ENCODE data around the gene GSG1.

GSG1 gene

GRCh38 chr12:13093191-13093847 is 10.1 kb downstream of the GSG1 start:
- no peaks in the 10 kb centered on the region for H3K36me3 ChIP-seq (ENCODE audit: insufficient read depth, low read length)
- no peak overlapping the region for H3K4me2 ChIP-seq (ENCODE audit: insufficient read depth, low read length)
- H3K4me1 ChIP-seq (ENCODE audit: insufficient read depth, low read length) = no peaks in the 10 kb centered on the region
- H3K4me3 ChIP-seq (ENCODE audit: low read depth in 1 of 2, low read length in 2 of 2) = no peak overlapping the region
- no peak for DNase-seq
- no peaks in the 10 kb centered on the region for H3K79me2 ChIP-seq (ENCODE audit: insufficient read depth, low read length)
- H3K27ac ChIP-seq (ENCODE audit: low read length) = no peak overlapping the region
- H2AFZ ChIP-seq (ENCODE audit: low read depth, low read length) = no peak overlapping the region
- no peak for ATAC-seq (ENCODE audit: insufficient read depth, low read depth)
- no peak overlapping the region for H3K9ac ChIP-seq (ENCODE audit: low read depth, low read length)
- H3K27me3 ChIP-seq (ENCODE audit: insufficient read depth, low read length, poor library complexity) = peaks cover 24% of the 10 kb centered on the region
- H3K9me3 ChIP-seq (ENCODE audit: insufficient read depth, low read length, severe bottlenecking) = no peaks in the 10 kb centered on the region
- no peaks in the 10 kb centered on the region for H4K20me1 ChIP-seq (ENCODE audit: insufficient read depth, low read length)
- TF ChIP-seq CTCF (IDR thresholded peaks at IDR 0.05; ENCODE audit: borderline replicate concordance, extremely low read depth, low read length, poor library complexity, severe bottlenecking) (no peak), EZH2 (IDR thresholded peaks at IDR 0.05; ENCODE audit: borderline replicate concordance, low read depth, low read length, severe bottlenecking) (no peak)

- Histone ChIP-seq H3K27me3 (ENCODE audit: insufficient read depth, low read length, poor library complexity) (peaks cover 24% of the 10 kb centered on the region), H2AFZ (ENCODE audit: low read depth, low read length) (no peak overlapping the region), H3K27ac (ENCODE audit: low read length) (no peak overlapping the region), H3K36me3 (ENCODE audit: insufficient read depth, low read length) (no peaks in the 10 kb centered on the region), H4K20me1 (ENCODE audit: insufficient read depth, low read length) (no peaks in the 10 kb centered on the region), H3K4me1 (ENCODE audit: insufficient read depth, low read length) (no peaks in the 10 kb centered on the region), H3K79me2 (ENCODE audit: insufficient read depth, low read length) (no peaks in the 10 kb centered on the region), H3K4me3 (ENCODE audit: low read depth in 1 of 2, low read length in 2 of 2) (no peak overlapping the region), H3K4me2 (ENCODE audit: insufficient read depth, low read length) (no peak overlapping the region), H3K9me3 (ENCODE audit: insufficient read depth, low read length, severe bottlenecking) (no peaks in the 10 kb centered on the region), H3K9ac (ENCODE audit: low read depth, low read length) (no peak overlapping the region)
- no peak for DNase-seq
- ATAC-seq (ENCODE audit: insufficient read depth, low read depth) = no peak
- no peak for TF ChIP-seq CTCF (IDR thresholded peaks at IDR 0.05; ENCODE audit: borderline replicate concordance, extremely low read depth, low read length, poor library complexity, severe bottlenecking)
Measured at GRCh38 chr12:13091832-13092231, 11.6 kb downstream of the GSG1 start.

GRCh38 chr12:13090054-13090453 is 13.4 kb downstream of the GSG1 start:
- ATAC-seq (ENCODE audit: insufficient read depth, low read depth) = no peak
- no peaks in the 10 kb centered on the region for H3K79me2 ChIP-seq (ENCODE audit: insufficient read depth, low read length)
- no peaks in the 10 kb centered on the region for H3K36me3 ChIP-seq (ENCODE audit: insufficient read depth, low read length)
- peaks cover 20% of the 10 kb centered on the region for H3K27me3 ChIP-seq (ENCODE audit: insufficient read depth, low read length, poor library complexity)
- TF ChIP-seq EZH2 (IDR thresholded peaks at IDR 0.05; ENCODE audit: borderline replicate concordance, low read depth, low read length, severe bottlenecking) = no peak
- no peak overlapping the region for H3K4me3 ChIP-seq (ENCODE audit: low read depth in 1 of 2, low read length in 2 of 2)
- H3K9me3 ChIP-seq (ENCODE audit: insufficient read depth, low read length, severe bottlenecking) = no peaks in the 10 kb centered on the region
- H3K9ac ChIP-seq (ENCODE audit: low read depth, low read length) = no peak overlapping the region
- no peak overlapping the region for H3K4me2 ChIP-seq (ENCODE audit: insufficient read depth, low read length)
- H3K4me1 ChIP-seq (ENCODE audit: insufficient read depth, low read length) = no peaks in the 10 kb centered on the region
- no peaks in the 10 kb centered on the region for H4K20me1 ChIP-seq (ENCODE audit: insufficient read depth, low read length)
- H3K27ac ChIP-seq (ENCODE audit: low read length) = no peak overlapping the region
- DNase-seq = no peak
- no peak overlapping the region for H2AFZ ChIP-seq (ENCODE audit: low read depth, low read length)

GRCh38 chr12:13088496-13088895 is 15.0 kb downstream of the GSG1 start:
- no peaks in the 10 kb centered on the region for H3K79me2 ChIP-seq (ENCODE audit: insufficient read depth, low read length)
- H4K20me1 ChIP-seq (ENCODE audit: insufficient read depth, low read length) = no peaks in the 10 kb centered on the region
- no peak overlapping the region for H3K27ac ChIP-seq (ENCODE audit: low read length)
- H3K9me3 ChIP-seq (ENCODE audit: insufficient read depth, low read length, severe bottlenecking) = no peaks in the 10 kb centered on the region
- H3K36me3 ChIP-seq (ENCODE audit: insufficient read depth, low read length) = no peaks in the 10 kb centered on the region
- no peak overlapping the region for H3K9ac ChIP-seq (ENCODE audit: low read depth, low read length)
- no peak overlapping the region for H2AFZ ChIP-seq (ENCODE audit: low read depth, low read length)
- no peak overlapping the region for H3K4me2 ChIP-seq (ENCODE audit: insufficient read depth, low read length)
- ATAC-seq (ENCODE audit: insufficient read depth, low read depth) = no peak
- H3K4me3 ChIP-seq (ENCODE audit: low read depth in 1 of 2, low read length in 2 of 2) = no peak overlapping the region
- no peaks in the 10 kb centered on the region for H3K4me1 ChIP-seq (ENCODE audit: insufficient read depth, low read length)
- no peak for DNase-seq
- peaks cover 21% of the 10 kb centered on the region for H3K27me3 ChIP-seq (ENCODE audit: insufficient read depth, low read length, poor library complexity)
- TF ChIP-seq EZH2 (IDR thresholded peaks at IDR 0.05; ENCODE audit: borderline replicate concordance, low read depth, low read length, severe bottlenecking) (no peak), CTCF (IDR thresholded peaks at IDR 0.05; ENCODE audit: borderline replicate concordance, extremely low read depth, low read length, poor library complexity, severe bottlenecking) (no peak)
